Trophoblast cell (in vitro differentiated cells and primary cell): Measurements from ENCODE around the gene GATB.

Experiments used
- DNase-seq, 2 donors: peaks; one replicate each; pipeline ENCODE4 v3.0.0-alpha.2; 2016
- H2AFZ ChIP-seq: 2 replicates; pipeline ENCODE4 v1.6.1; 2013; ENCODE audit warnings: low read length, moderate library complexity, mild to moderate bottlenecking; ENCODE audit not compliant: insufficient read depth, poor library complexity
- H2AK5ac ChIP-seq: 2 replicates; pipeline ENCODE4 v1.6.1; 2013; ENCODE audit warnings: mild to moderate bottlenecking, low read length
- H2BK120ac ChIP-seq: 2 replicates; pipeline ENCODE4 v1.6.1; 2013; ENCODE audit warnings: low read length, mild to moderate bottlenecking, moderate library complexity; ENCODE audit not compliant: insufficient read depth, poor library complexity
- H2BK12ac ChIP-seq: 2 replicates; pipeline ENCODE4 v1.6.1; 2013; ENCODE audit warnings: mild to moderate bottlenecking, low read length, moderate library complexity
- H2BK5ac ChIP-seq: 2 replicates; pipeline ENCODE4 v1.6.1; 2013; ENCODE audit warnings: low read length, low read depth, moderate library complexity, mild to moderate bottlenecking; ENCODE audit not compliant: poor library complexity
- H3K14ac ChIP-seq: 2 replicates; pipeline ENCODE4 v1.6.1; 2013; ENCODE audit warnings: mild to moderate bottlenecking, low read length
- H3K18ac ChIP-seq: 2 replicates; pipeline ENCODE4 v1.6.1; 2013; ENCODE audit warnings: mild to moderate bottlenecking, low read length
- H3K23ac ChIP-seq: 2 replicates; pipeline ENCODE4 v1.6.1; 2013; ENCODE audit warnings: low read length
- H3K27ac ChIP-seq: 2 replicates; pipeline ENCODE4 v1.5.1; 2013; ENCODE audit warnings: low read depth, mild to moderate bottlenecking, inconsistent platforms, low read length, moderate library complexity
- H3K27me3 ChIP-seq: 2 replicates; pipeline ENCODE4 v1.6.1; 2013; ENCODE audit warnings: inconsistent platforms, mild to moderate bottlenecking, low read length, moderate library complexity; ENCODE audit not compliant: insufficient read depth
- H3K36me3 ChIP-seq, 2 experiments: 1 replicate in 1 of 2; 2 replicates in 1 of 2; pipeline ENCODE4 v1.6.1; 2013; ENCODE audit warnings: low read length in 2 of 2, mild to moderate bottlenecking in 2 of 2, moderate library complexity in 1 of 2; ENCODE audit not compliant: insufficient read depth in 2 of 2, control insufficient read depth in 1 of 2
- H3K4ac ChIP-seq: 2 replicates; pipeline ENCODE4 v1.6.1; 2013; ENCODE audit warnings: low read depth, mild to moderate bottlenecking, low read length, moderate library complexity
- H3K4me1 ChIP-seq, 2 experiments: 1 replicate in 1 of 2; 2 replicates in 1 of 2; pipeline ENCODE4 v1.6.1; 2013; ENCODE audit warnings: low read length in 2 of 2, mild to moderate bottlenecking in 2 of 2, moderate library complexity in 1 of 2; ENCODE audit not compliant: insufficient read depth in 2 of 2, control insufficient read depth in 1 of 2
- H3K4me2 ChIP-seq: 2 replicates; pipeline ENCODE4 v1.6.1; 2013; ENCODE audit warnings: inconsistent platforms, mild to moderate bottlenecking, low read length, moderate library complexity
- H3K4me3 ChIP-seq: 2 replicates; pipeline ENCODE4 v1.5.1; 2013; ENCODE audit warnings: mild to moderate bottlenecking, low read depth, low read length, inconsistent platforms
- H3K79me1 ChIP-seq: one replicate; pipeline ENCODE4 v1.6.1; 2013; ENCODE audit warnings: low read length
- H3K79me2 ChIP-seq: 2 replicates; pipeline ENCODE4 v1.6.1; 2013; ENCODE audit warnings: low read length, mild to moderate bottlenecking; ENCODE audit not compliant: control insufficient read depth, insufficient read depth, poor library complexity
- H3K9ac ChIP-seq: 2 replicates; pipeline ENCODE4 v1.6.1; 2013; ENCODE audit warnings: mild to moderate bottlenecking, low read length
- H3K9me3 ChIP-seq: 2 replicates; pipeline ENCODE4 v1.6.1; 2013; ENCODE audit warnings: low read depth, mild to moderate bottlenecking, control low read depth, inconsistent platforms, low read length; ENCODE audit not compliant: insufficient read depth
- H4K12ac ChIP-seq: 2 replicates; pipeline ENCODE4 v1.6.1; 2013; ENCODE audit warnings: low read depth, mild to moderate bottlenecking, low read length, moderate library complexity
- H4K8ac ChIP-seq: 2 replicates; pipeline ENCODE4 v1.6.1; 2013; ENCODE audit warnings: low read depth, mild to moderate bottlenecking, low read length, moderate library complexity
- H4K91ac ChIP-seq: one replicate; pipeline ENCODE4 v1.6.1; 2013; ENCODE audit warnings: low read depth, mild to moderate bottlenecking, low read length, moderate library complexity
- WGBS: extraction: QIAGEN DNeasy Blood & Tissue Kit; methylation state at CpG from one replicate; pipeline ENCODE4 v1.1.7; 2013; ENCODE audit warnings: missing lambda C conversion rate; ENCODE audit not compliant: insufficient read length, insufficient coverage; ENCODE audit errors: extremely low coverage; 5-methylcytosine and 5-hydroxymethylcytosine counted together

GATB gene

DNA sequence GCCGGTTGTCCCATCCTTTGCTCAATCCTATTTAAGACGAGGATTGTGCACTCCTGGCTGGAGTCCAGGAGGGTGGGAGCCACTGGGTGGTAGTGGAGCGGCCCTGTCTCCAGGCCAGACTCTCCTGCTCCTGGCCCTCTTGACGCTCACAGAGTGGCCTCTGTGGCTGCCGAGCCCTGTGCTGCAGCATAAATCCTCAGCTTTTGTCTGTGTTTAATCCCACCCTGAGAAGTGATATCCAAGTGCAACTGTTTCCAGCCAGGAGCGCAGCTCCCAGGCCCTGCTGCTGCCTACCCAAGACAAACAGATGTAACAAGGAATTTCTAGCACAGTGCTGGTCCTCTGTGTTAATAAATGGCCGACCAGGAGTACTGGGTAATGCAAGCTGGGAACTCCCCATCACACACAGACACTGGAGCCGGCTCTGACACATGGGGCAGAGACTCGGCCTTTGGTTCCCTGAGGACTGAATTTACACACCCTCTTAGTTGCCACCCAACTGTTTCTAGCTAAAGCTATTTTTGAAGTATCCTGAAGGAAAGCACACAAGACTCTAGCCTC is 85.3 kb downstream of the GATB start:
- peak overlapping the region; percentile 87 for H2BK120ac ChIP-seq
- H3K18ac ChIP-seq, result peak overlapping the region; percentile 67
- peaks cover 0 to 2% of the 10 kb centered on the region in 2 experiments for H3K36me3 ChIP-seq
- H3K23ac ChIP-seq, result no peak overlapping the region
- H3K27ac ChIP-seq, result peak overlapping the region; percentile 75
- peak overlapping the region; percentile 27 for H2AFZ ChIP-seq
- peak overlapping the region; percentile 94 for H2BK12ac ChIP-seq
- peaks cover 38 to 47% of the 10 kb centered on the region in 2 experiments for H3K4me1 ChIP-seq
- H3K79me1 ChIP-seq, result peaks cover 23% of the 10 kb centered on the region
- peak overlapping the region; percentile 97 for H4K91ac ChIP-seq
- H3K9ac ChIP-seq, result no peak overlapping the region
- H3K27me3 ChIP-seq, result no peaks in the 10 kb centered on the region
- peak overlapping the region; percentile 84 for H4K8ac ChIP-seq
- H3K79me2 ChIP-seq, result peaks cover 2% of the 10 kb centered on the region
- WGBS, result no CpG with 5 or more reads among the region's 9 CpGs
- DNase-seq, result no peak
- H3K4me2 ChIP-seq, result no peak overlapping the region
- H2AK5ac ChIP-seq, result peak overlapping the region; percentile 35
- H3K14ac ChIP-seq, result peak overlapping the region; percentile 72
- H4K12ac ChIP-seq, result no peak overlapping the region
- no peaks in the 10 kb centered on the region for H3K9me3 ChIP-seq
- peak overlapping the region; percentile 87 for H2BK5ac ChIP-seq
- H3K4ac ChIP-seq, result peak overlapping the region; percentile 61
- H3K4me3 ChIP-seq, result no peak overlapping the region

DNA sequence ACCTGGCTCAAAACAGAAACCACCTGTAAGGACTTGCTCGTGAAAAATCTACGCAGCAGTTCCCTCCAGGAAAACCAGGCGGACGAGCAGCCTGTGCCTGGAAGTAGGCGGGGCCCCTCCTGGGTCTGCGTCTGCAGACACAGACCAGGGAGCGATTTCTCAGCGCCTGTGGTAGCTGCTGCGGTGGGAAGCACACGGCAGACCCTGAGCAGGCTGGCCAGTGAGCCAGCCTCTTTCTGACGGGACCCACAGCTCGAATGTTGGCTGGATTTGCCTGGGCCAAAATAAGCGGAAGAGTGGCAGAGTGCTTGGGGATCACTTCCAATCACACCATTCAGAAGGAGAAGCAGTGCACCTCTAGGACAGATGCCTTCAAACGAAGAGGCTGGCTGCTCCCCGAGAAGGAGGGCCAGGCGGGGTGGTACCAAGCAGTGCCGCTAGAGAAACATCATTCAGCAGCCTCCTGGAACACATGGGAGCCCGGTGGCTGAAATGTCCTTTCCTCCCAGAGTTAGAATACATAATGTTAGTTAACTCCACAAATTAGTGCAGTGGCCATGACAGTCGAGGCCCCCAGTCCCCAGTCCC is 85.9 kb downstream of the GATB start:
- Histone ChIP-seq H3K18ac (peak overlapping the region; percentile 67), H3K79me1 (peaks cover 23% of the 10 kb centered on the region), H3K9ac (no peak overlapping the region), H4K91ac (peak overlapping the region; percentile 97), H3K4ac (peak overlapping the region; percentile 61), H2BK5ac (peak overlapping the region; percentile 87), H4K12ac (peak overlapping the region; percentile 21), H2AK5ac (peak overlapping the region; percentile 80), H3K14ac (peak overlapping the region; percentile 90), H3K4me3 (no peak overlapping the region), H3K27me3 (no peaks in the 10 kb centered on the region), H3K23ac (no peak overlapping the region), H3K79me2 (peaks cover 2% of the 10 kb centered on the region), H3K4me2 (peak overlapping the region; percentile 5), H3K9me3 (no peaks in the 10 kb centered on the region), H2BK120ac (peak overlapping the region; percentile 87), H3K4me1 (peaks cover 38 to 47% of the 10 kb centered on the region in 2 experiments), H3K36me3 (peaks cover 0 to 2% of the 10 kb centered on the region in 2 experiments), H2AFZ (no peak overlapping the region), H4K8ac (peak overlapping the region; percentile 84), H2BK12ac (peak overlapping the region; percentile 94), H3K27ac (peak overlapping the region; percentile 75)
- no CpG with 5 or more reads among the region's 19 CpGs for WGBS
- peak in 1 of 2 donors; percentile 41 for DNase-seq

DNA sequence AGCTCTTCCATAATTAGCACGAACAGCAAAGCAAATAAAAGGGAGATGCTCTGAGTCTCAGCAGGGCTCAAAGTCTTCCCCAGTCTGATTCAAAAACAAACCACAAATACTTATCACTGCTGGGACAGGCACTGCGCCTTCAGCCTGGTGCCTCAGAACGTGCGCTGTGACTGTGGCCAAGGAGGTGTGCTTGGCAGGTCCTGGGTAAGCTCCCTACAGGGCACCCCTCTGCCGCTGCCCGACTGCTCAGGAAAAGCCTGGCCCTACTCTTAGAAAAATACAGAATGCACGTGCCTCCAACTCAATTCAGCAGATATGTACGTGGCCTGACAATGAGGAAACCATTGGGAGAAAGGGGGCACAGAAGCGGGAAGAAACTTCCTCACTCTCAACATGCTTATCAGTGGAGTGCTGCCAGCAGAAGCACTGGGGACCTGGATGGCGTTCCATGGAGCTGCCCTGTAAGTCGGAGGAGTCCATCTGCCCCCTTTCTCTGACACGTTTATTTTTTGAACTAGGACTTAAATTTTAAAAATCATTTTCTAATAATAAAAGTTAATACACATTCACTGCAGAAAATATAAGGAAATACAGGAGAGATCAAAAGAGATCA is 86.8 kb downstream of the GATB start:
- peaks cover 0 to 2% of the 10 kb centered on the region in 2 experiments for H3K36me3 ChIP-seq
- no peak overlapping the region for H3K23ac ChIP-seq
- H2BK120ac ChIP-seq, result no peak overlapping the region
- H3K4me2 ChIP-seq, result no peak overlapping the region
- peak overlapping the region; percentile 41 for H4K91ac ChIP-seq
- H3K14ac ChIP-seq, result peak overlapping the region; percentile 6
- H3K18ac ChIP-seq, result peak overlapping the region; percentile 74
- no peaks in the 10 kb centered on the region for H3K9me3 ChIP-seq
- peak overlapping the region; percentile 41 for H2BK12ac ChIP-seq
- WGBS, result no CpG with 5 or more reads among the region's 12 CpGs
- H3K79me1 ChIP-seq, result peaks cover 20% of the 10 kb centered on the region
- no peak overlapping the region for H4K8ac ChIP-seq
- no peak overlapping the region for H3K9ac ChIP-seq
- H3K27ac ChIP-seq, result no peak overlapping the region
- DNase-seq, result no peak
- no peak overlapping the region for H2AK5ac ChIP-seq
- H3K4ac ChIP-seq, result no peak overlapping the region
- H4K12ac ChIP-seq, result no peak overlapping the region
- H3K79me2 ChIP-seq, result peaks cover 2% of the 10 kb centered on the region
- H2AFZ ChIP-seq, result peak overlapping the region; percentile 59
- H3K4me3 ChIP-seq, result no peak overlapping the region
- peaks cover 30 to 39% of the 10 kb centered on the region in 2 experiments for H3K4me1 ChIP-seq
- H3K27me3 ChIP-seq, result no peaks in the 10 kb centered on the region
- H2BK5ac ChIP-seq, result no peak overlapping the region

DNA sequence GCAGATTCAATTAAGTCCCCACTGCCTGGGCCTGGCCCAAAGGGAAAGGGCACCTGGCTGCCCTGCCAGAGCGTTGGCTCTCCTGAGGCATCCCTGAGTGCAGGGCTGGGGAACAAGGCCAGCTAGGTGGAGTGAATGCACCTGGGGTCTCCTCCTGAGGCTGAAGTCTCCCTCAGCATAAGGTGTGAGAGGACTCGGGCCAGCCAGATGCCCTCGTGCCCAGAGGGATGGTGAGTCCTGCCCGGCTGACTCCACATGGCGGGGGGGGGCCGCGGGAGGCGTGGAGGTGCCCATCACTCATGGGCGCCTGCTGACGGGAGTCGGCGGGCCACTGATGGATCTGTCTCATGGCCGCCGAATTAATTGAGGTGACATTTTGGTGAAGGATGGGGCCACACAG is 87.8 kb downstream of the GATB start:
- no peak overlapping the region for H2BK12ac ChIP-seq
- H3K36me3 ChIP-seq, result peaks cover 0 to 2% of the 10 kb centered on the region in 2 experiments
- H3K4me1 ChIP-seq, result peaks cover 24 to 33% of the 10 kb centered on the region in 2 experiments
- H3K14ac ChIP-seq, result peak overlapping the region; percentile 30
- DNase-seq, result no peak
- WGBS, result no CpG with 5 or more reads among the region's 14 CpGs
- H3K4me3 ChIP-seq, result no peak overlapping the region
- peak overlapping the region; percentile 69 for H2AK5ac ChIP-seq
- H3K18ac ChIP-seq, result peak overlapping the region; percentile 30
- no peak overlapping the region for H3K23ac ChIP-seq
- H3K9ac ChIP-seq, result no peak overlapping the region
- H2BK120ac ChIP-seq, result peak overlapping the region; percentile 4
- no peak overlapping the region for H2AFZ ChIP-seq
- H2BK5ac ChIP-seq, result no peak overlapping the region
- peak overlapping the region; percentile 51 for H4K91ac ChIP-seq
- peaks cover 17% of the 10 kb centered on the region for H3K79me1 ChIP-seq
- H4K12ac ChIP-seq, result no peak overlapping the region
- no peaks in the 10 kb centered on the region for H3K27me3 ChIP-seq
- H4K8ac ChIP-seq, result no peak overlapping the region
- H3K79me2 ChIP-seq, result peaks cover 2% of the 10 kb centered on the region
- H3K9me3 ChIP-seq, result no peaks in the 10 kb centered on the region
- H3K4ac ChIP-seq, result no peak overlapping the region
- H3K27ac ChIP-seq, result no peak overlapping the region
- H3K4me2 ChIP-seq, result no peak overlapping the region
